ENCODE measurements around the gene RAPGEF5.

DNA sequence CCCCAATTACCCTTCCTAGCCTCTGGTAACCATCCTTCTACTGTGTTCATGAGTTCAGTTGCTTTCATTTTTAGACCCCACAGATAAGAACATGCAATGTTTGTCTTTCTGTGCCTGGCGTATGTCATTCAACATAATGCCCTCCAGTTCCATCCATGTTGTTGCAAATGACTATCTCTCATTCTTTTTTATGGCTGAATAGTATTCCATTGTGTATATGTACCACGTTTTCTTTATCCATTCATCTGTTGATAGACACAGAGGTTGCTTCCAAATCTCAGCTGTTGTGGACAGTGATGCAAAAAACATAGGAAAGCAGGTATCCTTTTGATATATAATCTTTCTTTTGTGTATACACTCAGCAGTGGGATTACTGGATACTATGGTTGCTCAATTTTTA, 51.2 kb downstream of the RAPGEF5 start:
- TF ChIP-seq TAF1 (IDR thresholded peaks at IDR 0.05; ENCODE audit: borderline replicate concordance, low read depth, low read length), result no peak
- TF ChIP-seq CTCF (IDR thresholded peaks at IDR 0.05), result no peak
- no peak for TF ChIP-seq EZH2phosphoT487 (IDR thresholded peaks at IDR 0.05; ENCODE audit: borderline replicate concordance, low read depth)
- no peak for TF ChIP-seq RAD21 (IDR thresholded peaks at IDR 0.05; ENCODE audit: low read length)
